Measurements from ENCODE around the gene CDC34. TPM values are rescaled to one million over a fixed set of nuclear protein-coding genes. Genes with fewer than 3 reads are reported as not detected.

CDC34 gene
- total RNA-seq, 1 experiment from 2014 or later, result 87.4 TPM

DNA sequence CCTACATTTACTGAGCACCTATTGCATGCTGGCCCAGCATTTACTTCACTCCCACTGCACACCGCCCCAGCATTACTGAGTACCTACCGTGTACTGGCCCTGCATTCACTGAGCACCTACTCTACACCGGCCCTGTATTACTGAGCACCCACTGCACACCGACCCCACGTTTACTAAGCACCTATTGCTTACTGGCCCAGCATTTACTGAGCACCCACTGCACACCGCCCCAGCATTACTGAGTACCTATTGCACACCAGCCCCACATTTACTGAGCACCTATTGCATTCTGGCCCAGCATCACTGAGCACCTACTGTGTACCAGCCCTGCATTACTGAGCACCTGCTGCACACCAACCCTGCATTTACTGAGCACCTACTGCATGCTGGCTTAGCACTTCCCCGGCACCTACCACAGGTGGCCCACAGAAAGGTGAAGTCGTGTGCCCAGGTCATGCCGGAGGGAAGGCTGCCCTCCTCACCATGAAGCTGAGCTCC, 17.3 kb upstream of the CDC34 start:
- Histone ChIP-seq H3K79me2 (ENCODE audit: insufficient read depth, low read length) (no peaks in the 10 kb centered on the region), H3K36me3 (ENCODE audit: control insufficient read depth in 1 of 2, insufficient read depth in 2 of 2, low read length in 2 of 2) (peaks cover 0 to 10% of the 10 kb centered on the region in 2 experiments; a peak in 1 of 4 replicates), H3K9ac (ENCODE audit: low read length) (no peak overlapping the region), H3K27me3 (ENCODE audit: insufficient read depth, low read length) (no peaks in the 10 kb centered on the region), H3K9me3 (ENCODE audit: control insufficient read depth in 1 of 2, insufficient read depth in 1 of 2, low read depth in 1 of 2, low read length in 2 of 2) (no peaks in the 10 kb centered on the region), H3K9me2 (ENCODE audit: insufficient read depth) (no peaks in the 10 kb centered on the region), H3K27ac (ENCODE audit: low read depth, low read length) (no peak overlapping the region), H3K4me3 (replicated peaks in 1 of 2; ENCODE audit: low read depth in 1 of 2, low read length in 2 of 2) (no peak overlapping the region), H3K4me2 (ENCODE audit: low read length) (no peak overlapping the region), H2AFZ (ENCODE audit: low read depth, low read length, poor library complexity, severe bottlenecking) (no peak overlapping the region), H3K4me1 (ENCODE audit: control insufficient read depth in 1 of 2, insufficient read depth in 2 of 2, low read length in 2 of 2) (peaks cover 16 to 27% of the 10 kb centered on the region in 2 experiments), H4K20me1 (ENCODE audit: insufficient read depth) (no peaks in the 10 kb centered on the region)
- no TSS peak for BruUV-seq (replicated peaks)
- intact Hi-C loops (cut with micrococcal nuclease), result no loop called here
- no peak for ATAC-seq
- TF ChIP-seq YY1 (IDR thresholded peaks at IDR 0.05; ENCODE audit: extremely low read depth, insufficient replicate concordance, low read depth, low read length), result no peak
- TF ChIP-seq, protein P1, sequence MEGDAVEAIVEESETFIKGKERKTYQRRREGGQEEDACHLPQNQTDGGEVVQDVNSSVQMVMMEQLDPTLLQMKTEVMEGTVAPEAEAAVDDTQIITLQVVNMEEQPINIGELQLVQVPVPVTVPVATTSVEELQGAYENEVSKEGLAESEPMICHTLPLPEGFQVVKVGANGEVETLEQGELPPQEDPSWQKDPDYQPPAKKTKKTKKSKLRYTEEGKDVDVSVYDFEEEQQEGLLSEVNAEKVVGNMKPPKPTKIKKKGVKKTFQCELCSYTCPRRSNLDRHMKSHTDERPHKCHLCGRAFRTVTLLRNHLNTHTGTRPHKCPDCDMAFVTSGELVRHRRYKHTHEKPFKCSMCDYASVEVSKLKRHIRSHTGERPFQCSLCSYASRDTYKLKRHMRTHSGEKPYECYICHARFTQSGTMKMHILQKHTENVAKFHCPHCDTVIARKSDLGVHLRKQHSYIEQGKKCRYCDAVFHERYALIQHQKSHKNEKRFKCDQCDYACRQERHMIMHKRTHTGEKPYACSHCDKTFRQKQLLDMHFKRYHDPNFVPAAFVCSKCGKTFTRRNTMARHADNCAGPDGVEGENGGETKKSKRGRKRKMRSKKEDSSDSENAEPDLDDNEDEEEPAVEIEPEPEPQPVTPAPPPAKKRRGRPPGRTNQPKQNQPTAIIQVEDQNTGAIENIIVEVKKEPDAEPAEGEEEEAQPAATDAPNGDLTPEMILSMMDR (IDR thresholded peaks at IDR 0.05 in 2 of 3, conservative IDR thresholded peaks at IDR 0.05 in 1 of 3; ENCODE audit: borderline replicate concordance in 1 of 3, insufficient read depth in 1 of 3, low read depth in 2 of 3, low read length in 2 of 3), result no peak
- RAD21 ChIA-PET (ENCODE audit: low non-redundant PET in 1 of 2, low total read pairs in 2 of 2, uncharacterized antibody in 2 of 2, unreplicated experiment in 2 of 2), result no interaction called here
- CTCF ChIA-PET, result no interaction called here
- POLR2A ChIA-PET, result no interaction called here
- DNase-seq (ENCODE audit: low read depth, low spot score), result no peak

DNA sequence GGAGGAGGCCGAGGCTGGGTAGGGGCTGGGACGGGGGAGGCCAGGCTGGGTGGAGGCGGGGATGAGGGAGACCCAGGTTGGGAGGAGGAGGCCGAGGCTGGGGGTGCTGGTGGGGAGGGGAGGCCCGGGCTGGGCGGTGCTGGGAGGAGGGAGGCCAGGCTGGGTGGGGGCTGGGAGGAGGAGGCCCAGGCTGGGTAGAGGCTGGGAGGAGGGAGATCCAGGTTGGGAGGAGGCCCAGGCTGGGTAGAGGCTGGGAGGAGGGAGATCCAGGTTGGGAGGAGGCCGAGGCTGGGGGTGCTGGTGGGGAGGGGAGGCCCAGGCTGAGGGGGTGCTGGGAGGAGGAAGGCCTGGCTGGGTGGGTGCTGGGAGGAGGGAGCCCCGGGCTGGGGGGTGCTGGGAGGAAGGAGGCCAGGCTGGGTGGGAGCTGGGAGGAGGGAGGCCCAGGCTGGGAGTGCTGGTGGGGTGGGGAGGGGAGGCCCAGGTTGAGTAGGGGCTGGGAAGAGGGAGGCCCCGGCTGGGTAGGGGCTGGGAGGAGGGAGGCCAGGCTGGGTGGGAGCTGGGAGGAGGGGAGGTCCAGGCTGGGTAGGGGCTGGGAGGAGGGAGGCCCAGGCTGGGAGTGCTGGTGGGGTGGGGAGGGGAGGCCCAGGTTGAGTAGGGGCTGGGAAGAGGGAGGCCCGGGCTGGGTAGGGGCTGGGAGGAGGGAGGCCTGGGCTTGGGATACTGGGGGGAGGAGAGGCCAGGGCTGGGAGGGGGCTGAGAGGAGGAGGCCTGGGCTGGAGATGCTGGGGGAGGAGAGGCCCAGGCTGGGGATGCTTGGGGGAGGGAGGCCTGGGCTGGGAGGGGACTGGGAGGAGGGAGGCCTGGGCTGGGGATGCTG, 13.6 kb upstream of the CDC34 start:
- Histone ChIP-seq H2AFZ (ENCODE audit: low read depth, low read length, poor library complexity, severe bottlenecking) (no peak overlapping the region), H3K9ac (ENCODE audit: low read length) (no peak overlapping the region), H3K27ac (ENCODE audit: low read depth, low read length) (no peak overlapping the region), H4K20me1 (ENCODE audit: insufficient read depth) (no peaks in the 10 kb centered on the region), H3K4me1 (ENCODE audit: control insufficient read depth in 1 of 2, insufficient read depth in 2 of 2, low read length in 2 of 2) (no peaks in the 10 kb centered on the region), H3K9me3 (ENCODE audit: control insufficient read depth in 1 of 2, insufficient read depth in 1 of 2, low read depth in 1 of 2, low read length in 2 of 2) (no peaks in the 10 kb centered on the region), H3K27me3 (ENCODE audit: insufficient read depth, low read length) (no peaks in the 10 kb centered on the region), H3K36me3 (ENCODE audit: control insufficient read depth in 1 of 2, insufficient read depth in 2 of 2, low read length in 2 of 2) (0 out of 4 replicates have a peak, but pooled peaks cover 0 to 5% of the 10 kb centered on the region in 2 experiments), H3K4me3 (replicated peaks in 1 of 2; ENCODE audit: low read depth in 1 of 2, low read length in 2 of 2) (no peak overlapping the region), H3K79me2 (ENCODE audit: insufficient read depth, low read length) (no peaks in the 10 kb centered on the region), H3K4me2 (ENCODE audit: low read length) (no peak overlapping the region), H3K9me2 (ENCODE audit: insufficient read depth) (no peaks in the 10 kb centered on the region)
- CTCF ChIA-PET, result no interaction called here
- POLR2A ChIA-PET, result interaction anchor here (0.8 kb wide), 1 partner anchor 13 kb away, joined by 3 read pairs; the partner anchor contains the start of gene CDC34
- RAD21 ChIA-PET (ENCODE audit: low non-redundant PET in 1 of 2, low total read pairs in 2 of 2, uncharacterized antibody in 2 of 2, unreplicated experiment in 2 of 2), result no interaction called here
- TF ChIP-seq CEBPB (IDR thresholded peaks at IDR 0.05; ENCODE audit: low read depth) (no peak), RAD21 (IDR thresholded peaks at IDR 0.05; ENCODE audit: low read depth) (no peak), POLR2A (IDR thresholded peaks at IDR 0.05; ENCODE audit: borderline replicate concordance, extremely low read depth, insufficient read depth, insufficient read length) (no peak), JUND (IDR thresholded peaks at IDR 0.05) (no peak), POLR2AphosphoS5 (IDR thresholded peaks at IDR 0.05; ENCODE audit: low read depth, low read length) (no peak), TCF7L2 (IDR thresholded peaks at IDR 0.05; ENCODE audit: borderline replicate concordance, extremely low read depth, insufficient read depth, insufficient read length) (no peak)
- DNase-seq (ENCODE audit: low read depth, low spot score) (no peak), ATAC-seq (0 out of 2 replicates have a peak, but pooled peaks have one; percentile 35)
- intact Hi-C loops (cut with micrococcal nuclease), result no loop called here
- no TSS peak for BruUV-seq (replicated peaks)
